ENCODE data around the gene SREBF1. TPM values are rescaled to one million over a fixed set of nuclear protein-coding genes. Genes with fewer than 3 reads are reported as not detected.

Gene SREBF1
- total RNA-seq, 1 donor from 2014 or later, result 175 TPM

- Mint-ChIP-seq H3K27me3 (ENCODE audit: low read depth) (no peaks in the 10 kb centered on the region), H3K4me3 (ENCODE audit: low read depth) (peak overlapping the region; percentile 95), H3K27ac (peak overlapping the region; percentile 92), H3K9me3 (no peaks in the 10 kb centered on the region), H3K4me1 (ENCODE audit: low read depth) (peaks cover 55% of the 10 kb centered on the region), H3K36me3 (ENCODE audit: low read depth) (peaks cover 47% of the 10 kb centered on the region)
- intact Hi-C loops (cut with micrococcal nuclease), result no loop called here
- DNase-seq (ENCODE audit: low spot score), result no peak
Measured at GRCh38 chr17:17833658-17834357, 3.0 kb downstream of the SREBF1 start.

- H3K27ac Mint-ChIP-seq, result no peak overlapping the region
- no peak overlapping the region for H3K4me3 Mint-ChIP-seq (ENCODE audit: low read depth)
- H3K4me1 Mint-ChIP-seq (ENCODE audit: low read depth), result peaks cover 51% of the 10 kb centered on the region
- no peaks in the 10 kb centered on the region for H3K27me3 Mint-ChIP-seq (ENCODE audit: low read depth)
- peaks cover 52% of the 10 kb centered on the region for H3K36me3 Mint-ChIP-seq (ENCODE audit: low read depth)
- H3K9me3 Mint-ChIP-seq, result no peaks in the 10 kb centered on the region
- intact Hi-C loops (cut with micrococcal nuclease), result no loop called here
- no peak for DNase-seq (ENCODE audit: low spot score)
Measured at GRCh38 chr17:17832032-17832363, 4.8 kb downstream of the SREBF1 start.

DNA sequence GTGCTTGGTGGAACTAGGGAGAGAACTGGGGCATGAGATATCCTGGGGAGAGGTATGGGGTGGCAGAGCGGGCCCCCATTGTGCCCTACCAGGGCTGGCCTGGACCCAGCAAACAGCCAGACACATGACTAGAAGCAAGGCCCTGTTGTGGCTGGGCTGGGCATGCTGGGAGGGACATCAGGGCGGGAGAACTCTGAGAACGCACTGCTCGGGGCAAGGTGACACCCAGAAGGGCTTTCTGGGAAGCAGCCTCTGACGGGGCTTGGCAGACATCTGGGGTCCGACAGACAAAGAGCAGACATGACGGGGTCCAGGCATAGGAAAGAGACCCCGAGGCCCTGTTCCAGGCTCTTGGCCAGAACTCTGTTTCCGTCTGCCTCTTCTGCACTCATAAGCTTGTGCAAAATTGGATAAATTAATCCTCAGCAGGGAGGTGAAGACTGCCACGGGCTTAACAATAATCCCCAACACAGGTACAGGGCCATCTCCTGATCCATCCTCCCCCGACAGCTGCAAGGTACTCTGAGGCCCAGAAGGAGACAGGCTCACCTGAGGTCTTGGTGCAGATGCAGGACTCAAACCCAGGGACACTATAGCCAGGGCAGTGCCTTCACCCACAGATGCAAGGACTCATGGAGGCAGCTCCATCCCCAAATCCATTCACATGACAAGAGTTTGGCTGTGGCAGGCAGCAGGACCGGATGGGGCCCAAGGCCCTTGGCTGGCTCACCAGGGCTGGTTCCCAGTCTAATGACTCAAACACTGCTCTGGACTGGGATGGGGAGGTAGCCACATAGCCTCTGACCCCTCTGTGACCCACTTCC, 5.4 kb downstream of the SREBF1 start:
- H3K27ac Mint-ChIP-seq, result no peak overlapping the region
- intact Hi-C loops (cut with micrococcal nuclease), result no loop called here

DNA sequence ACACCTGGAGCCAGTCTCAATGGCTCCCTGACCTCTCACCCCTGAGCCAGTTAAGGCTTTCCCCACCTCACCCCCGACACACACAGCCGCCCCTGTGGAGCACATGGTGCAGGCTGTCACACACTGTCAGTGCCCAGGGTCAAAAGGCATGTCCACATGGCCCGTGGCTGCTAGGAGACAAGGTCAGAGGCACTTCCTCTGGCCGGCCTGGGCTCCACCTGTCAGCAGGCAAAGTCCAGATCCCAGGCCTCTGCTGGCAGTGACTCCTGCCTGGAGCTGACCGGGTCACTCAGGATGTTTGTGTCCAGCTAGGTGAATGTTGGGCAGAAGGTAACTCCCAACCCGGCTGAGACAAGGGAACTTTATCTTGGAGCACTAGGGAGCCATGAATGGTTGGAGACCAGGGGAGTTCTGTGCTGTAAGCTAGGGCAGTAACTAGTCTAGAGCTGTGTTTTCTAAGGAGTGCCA, 6.0 kb downstream of the SREBF1 start:
- H3K9me3 Mint-ChIP-seq, result no peaks in the 10 kb centered on the region
- H3K4me1 Mint-ChIP-seq (ENCODE audit: low read depth), result peaks cover 59% of the 10 kb centered on the region
- H3K4me3 Mint-ChIP-seq (ENCODE audit: low read depth), result no peak overlapping the region
- no peaks in the 10 kb centered on the region for H3K27me3 Mint-ChIP-seq (ENCODE audit: low read depth)
- intact Hi-C loops (cut with micrococcal nuclease), result no loop called here
- H3K36me3 Mint-ChIP-seq (ENCODE audit: low read depth), result peaks cover 59% of the 10 kb centered on the region
- no peak overlapping the region for H3K27ac Mint-ChIP-seq
- DNase-seq (ENCODE audit: low spot score), result no peak

More for the DNA sequence above, 5.4 kb downstream of the SREBF1 start:
- no peak for DNase-seq (ENCODE audit: low spot score)
- peaks cover 55% of the 10 kb centered on the region for H3K4me1 Mint-ChIP-seq (ENCODE audit: low read depth)
- no peaks in the 10 kb centered on the region for H3K27me3 Mint-ChIP-seq (ENCODE audit: low read depth)
- H3K4me3 Mint-ChIP-seq (ENCODE audit: low read depth), result no peak overlapping the region
- peaks cover 58% of the 10 kb centered on the region for H3K36me3 Mint-ChIP-seq (ENCODE audit: low read depth)
- H3K9me3 Mint-ChIP-seq, result no peaks in the 10 kb centered on the region

- Mint-ChIP-seq H3K4me3 (ENCODE audit: low read depth) (no peak overlapping the region), H3K9me3 (no peaks in the 10 kb centered on the region), H3K27me3 (ENCODE audit: low read depth) (no peaks in the 10 kb centered on the region), H3K27ac (no peak overlapping the region), H3K4me1 (ENCODE audit: low read depth) (peaks cover 56% of the 10 kb centered on the region), H3K36me3 (ENCODE audit: low read depth) (peaks cover 55% of the 10 kb centered on the region)
- intact Hi-C loops (cut with micrococcal nuclease), result no loop called here
- DNase-seq (ENCODE audit: low spot score), result no peak
Measured at GRCh38 chr17:17830269-17830567, 6.6 kb downstream of the SREBF1 start.

DNA sequence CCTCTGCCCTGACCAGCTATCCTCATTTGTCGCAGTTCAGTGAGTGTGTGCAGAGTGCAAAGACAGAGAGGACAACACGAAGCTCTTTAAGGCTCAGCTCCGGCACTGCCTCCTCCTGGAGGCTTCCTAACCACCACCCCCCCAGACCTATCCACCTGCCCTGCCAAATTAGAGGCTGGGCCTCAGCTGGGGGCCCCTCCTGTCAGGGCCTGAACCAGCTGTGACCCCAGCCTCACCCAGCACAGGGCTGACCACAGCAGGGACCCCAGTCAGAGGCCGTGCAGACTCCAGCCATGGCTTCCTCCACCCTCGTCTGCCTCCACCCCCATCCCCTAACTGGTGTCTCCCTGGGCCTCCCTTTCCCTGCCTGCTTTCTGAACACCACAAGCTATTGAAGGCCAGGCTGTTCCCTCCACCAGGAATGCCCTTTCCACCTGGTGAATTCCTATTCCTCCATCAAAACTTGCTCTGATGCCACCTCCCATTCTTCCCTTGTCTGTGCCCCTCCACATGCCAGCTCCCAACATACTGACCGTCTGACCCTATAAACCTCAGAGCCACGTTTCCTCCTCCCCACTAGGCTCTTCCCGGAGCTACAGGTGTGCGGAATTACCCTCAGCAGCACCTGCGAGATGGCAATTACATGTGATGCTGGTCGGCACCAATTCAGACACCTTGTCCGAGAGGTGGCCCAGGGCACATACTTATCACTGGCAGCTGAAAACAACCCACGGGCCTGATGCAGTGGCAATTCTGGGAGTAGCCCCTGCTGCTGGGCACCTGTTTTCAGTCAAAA, 8.8 kb downstream of the SREBF1 start:
- Mint-ChIP-seq H3K27ac (peak overlapping the region; percentile 40), H3K4me3 (ENCODE audit: low read depth) (peak overlapping the region; percentile 49), H3K36me3 (ENCODE audit: low read depth) (peaks cover 36% of the 10 kb centered on the region)

GRCh38 chr17:17826942-17827785, 9.6 kb downstream of the SREBF1 start:
- H3K4me3 Mint-ChIP-seq (ENCODE audit: low read depth), result peak overlapping the region; percentile 24
- H3K27me3 Mint-ChIP-seq (ENCODE audit: low read depth), result no peaks in the 10 kb centered on the region
- peaks cover 56% of the 10 kb centered on the region for H3K4me1 Mint-ChIP-seq (ENCODE audit: low read depth)
- H3K36me3 Mint-ChIP-seq (ENCODE audit: low read depth), result peaks cover 40% of the 10 kb centered on the region
- H3K9me3 Mint-ChIP-seq, result no peaks in the 10 kb centered on the region
- peak overlapping the region; percentile 94 for H3K27ac Mint-ChIP-seq
- no peak for DNase-seq (ENCODE audit: low spot score)
- intact Hi-C loops (cut with micrococcal nuclease), result loop anchor here (1.0 to 10.0 kb wide), 2 partner anchors 23 to 358 kb away; partner anchors contain the start of gene ALKBH5

More for the DNA sequence above, 8.8 kb downstream of the SREBF1 start:
- Mint-ChIP-seq H3K9me3 (no peaks in the 10 kb centered on the region), H3K4me1 (ENCODE audit: low read depth) (peaks cover 51% of the 10 kb centered on the region), H3K27me3 (ENCODE audit: low read depth) (no peaks in the 10 kb centered on the region)
- intact Hi-C loops (cut with micrococcal nuclease), result loop anchor here (10.0 kb wide), 1 partner anchor 357 kb away; the partner anchor contains the start of gene ALKBH5
- no peak for DNase-seq (ENCODE audit: low spot score)

DNA sequence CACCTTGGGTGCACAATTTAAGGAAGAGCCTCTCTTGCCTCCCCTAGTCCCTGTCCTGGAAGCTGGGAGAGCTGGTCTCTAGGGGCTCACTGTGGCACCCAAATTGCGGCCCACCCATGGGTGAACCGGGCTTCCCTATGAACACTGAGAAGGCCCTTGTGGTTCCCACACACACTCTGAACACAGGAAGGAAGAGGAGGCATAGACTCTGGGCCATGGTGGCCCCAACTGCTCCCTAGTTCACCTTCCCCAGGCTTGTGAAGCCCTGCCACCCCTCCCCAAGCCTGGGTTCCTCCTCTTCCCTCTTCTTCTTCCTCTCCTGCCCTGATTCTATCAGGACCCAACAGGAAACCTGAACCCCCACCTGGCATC, 10.5 kb downstream of the SREBF1 start:
- intact Hi-C loops (cut with micrococcal nuclease), result loop anchor here (1.0 to 10.0 kb wide), 2 partner anchors 24 to 358 kb away; partner anchors contain the start of gene ALKBH5
- Mint-ChIP-seq H3K4me3 (ENCODE audit: low read depth) (peak overlapping the region; percentile 34), H3K9me3 (no peaks in the 10 kb centered on the region), H3K27ac (peak overlapping the region; percentile 94), H3K4me1 (ENCODE audit: low read depth) (peaks cover 62% of the 10 kb centered on the region), H3K36me3 (ENCODE audit: low read depth) (peaks cover 38% of the 10 kb centered on the region), H3K27me3 (ENCODE audit: low read depth) (no peaks in the 10 kb centered on the region)
- DNase-seq (ENCODE audit: low spot score), result no peak

- Mint-ChIP-seq H3K4me3 (ENCODE audit: low read depth) (peak overlapping the region; percentile 70), H3K36me3 (ENCODE audit: low read depth) (peaks cover 42% of the 10 kb centered on the region), H3K9me3 (no peaks in the 10 kb centered on the region), H3K27me3 (ENCODE audit: low read depth) (no peaks in the 10 kb centered on the region), H3K27ac (peak overlapping the region; percentile 94), H3K4me1 (ENCODE audit: low read depth) (peaks cover 70% of the 10 kb centered on the region)
- intact Hi-C loops (cut with micrococcal nuclease), result loop anchor here (1.0 to 10.0 kb wide), 4 partner anchors 11 to 360 kb away; partner anchors contain the start of genes ALKBH5, ATPAF2, GID4 and SREBF1
- DNase-seq (ENCODE audit: low spot score), result no peak
Measured at GRCh38 chr17:17824783-17825614, 11.8 kb downstream of the SREBF1 start.

GRCh38 chr17:17824119-17824782, 12.5 kb downstream of the SREBF1 start:
- Mint-ChIP-seq H3K27ac (peak overlapping the region; percentile 94), H3K27me3 (ENCODE audit: low read depth) (no peaks in the 10 kb centered on the region), H3K4me1 (ENCODE audit: low read depth) (peaks cover 75% of the 10 kb centered on the region), H3K36me3 (ENCODE audit: low read depth) (peaks cover 46% of the 10 kb centered on the region), H3K9me3 (no peaks in the 10 kb centered on the region), H3K4me3 (ENCODE audit: low read depth) (peak overlapping the region; percentile 70)
- intact Hi-C loops (cut with micrococcal nuclease), result loop anchor here (1.0 to 10.0 kb wide), 4 partner anchors 12 to 361 kb away; partner anchors contain the start of genes ALKBH5, ATPAF2, GID4 and SREBF1
- no peak for DNase-seq (ENCODE audit: low spot score)
